Thyroid gland (tissue), 4 donors: ENCODE measurements around the gene THRB.

ENCODE experiments used
- CTCF ChIP-seq, 6 experiments: fragments of 200-600 bp in 3 of 6; fragments of 450-650 bp in 3 of 6; sonication (generic) in 3 of 6; IDR thresholded peaks; one replicate each; pipeline ENCODE4 v1.5.1; 2016 to 2019; ENCODE audit warnings: antibody characterized with exemption in 6 of 6, mild to moderate bottlenecking in 2 of 6, inconsistent platforms in 1 of 6, moderate library complexity in 1 of 6
- POLR2A ChIP-seq, 2 donors: fragments of 450-650 bp; IDR thresholded peaks; one replicate each; pipeline ENCODE4 v1.6.1; 2017; ENCODE audit warnings: antibody characterized with exemption in 2 of 2, mild to moderate bottlenecking in 2 of 2, moderate library complexity in 1 of 2

DNA sequence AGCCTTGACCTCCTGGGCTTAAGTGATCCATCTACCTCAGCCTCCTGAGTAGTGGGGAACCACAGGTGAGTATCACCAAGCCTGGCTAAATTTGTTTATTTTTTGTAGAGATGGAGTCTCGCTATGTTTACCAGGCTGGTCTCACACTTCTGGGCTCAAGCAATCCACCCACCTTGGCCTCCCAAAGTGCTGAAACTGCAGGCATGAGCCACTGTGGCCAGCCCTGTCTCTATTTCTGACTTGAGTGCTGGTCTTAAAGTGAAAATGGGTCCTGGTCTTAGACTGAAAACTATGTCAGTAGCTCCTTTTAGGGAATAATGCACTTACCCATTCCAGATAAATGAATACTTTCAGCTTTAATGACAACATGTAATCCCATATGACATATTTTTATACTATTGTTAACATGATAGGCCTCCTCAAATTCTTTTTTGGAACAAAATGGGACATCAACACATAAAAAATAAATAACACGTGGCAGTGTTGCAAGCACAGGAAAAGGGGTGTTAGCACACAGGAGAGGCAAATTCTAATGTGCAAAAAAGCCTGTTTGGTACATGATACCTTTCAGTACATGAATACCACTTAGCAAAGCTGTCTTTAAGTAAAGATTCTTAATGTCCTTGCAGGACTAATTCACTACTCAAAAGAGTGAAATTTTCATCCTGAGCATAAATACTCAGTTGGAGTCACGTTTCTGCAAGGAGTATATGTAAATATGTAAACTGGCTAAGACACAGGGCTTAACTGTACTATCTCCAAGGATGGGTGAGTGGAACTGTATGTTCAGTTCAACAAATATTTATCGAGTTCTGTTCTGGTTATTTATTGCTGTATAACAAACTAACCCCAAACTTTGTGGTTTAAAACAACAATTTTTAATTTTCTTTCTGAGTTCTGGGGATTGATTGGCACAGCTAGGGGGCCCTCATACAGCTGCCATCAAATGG lies 354.9 kb downstream of the THRB start:
- no peak for TF ChIP-seq CTCF (IDR thresholded peaks at IDR 0.05)
- TF ChIP-seq POLR2A (IDR thresholded peaks at IDR 0.05): no peak
